DND-41 (cell line): ENCODE data around the gene NPIPB6.

Experiments used
- ATAC-seq: fragments of 200-7000 bp; cut with Tn5 transposase; 3 replicates; pipeline ENCODE4 v1.9.1; 2021; ENCODE audit warnings: low read depth; ENCODE audit not compliant: insufficient read depth
- DNase-seq: peaks from one replicate; pipeline ENCODE4 v3.0.0-alpha.2; 2020
- H2AFZ ChIP-seq: 2 replicates; pipeline ENCODE4 v1.6.0; 2012; ENCODE audit warnings: low read depth, low read length
- H3K27ac ChIP-seq: 2 replicates; pipeline ENCODE4 v1.5.1; 2012; ENCODE audit warnings: low read length, inconsistent platforms
- H3K27me3 ChIP-seq: fragments of 200-600 bp; sonication (generic); 2 replicates; pipeline ENCODE4 v1.6.0; 2012; ENCODE audit warnings: low read length, mild to moderate bottlenecking, inconsistent platforms; ENCODE audit not compliant: insufficient read depth, poor library complexity
- H3K36me3 ChIP-seq: 2 replicates; pipeline ENCODE4 v1.5.1; 2012; ENCODE audit warnings: low read length, inconsistent platforms; ENCODE audit not compliant: insufficient read depth
- H3K4me1 ChIP-seq: 2 replicates; pipeline ENCODE4 v1.5.1; 2012; ENCODE audit warnings: mild to moderate bottlenecking, low read length; ENCODE audit not compliant: insufficient read depth
- H3K4me2 ChIP-seq: 2 replicates; pipeline ENCODE4 v1.6.0; 2012; ENCODE audit warnings: mild to moderate bottlenecking, moderate library complexity, low read length, inconsistent platforms; ENCODE audit not compliant: insufficient read depth
- H3K4me3 ChIP-seq, 2 experiments: fragments of 200-600 bp in 1 of 2; shearing (Covaris generic) in 1 of 2; 2 replicates each; pipeline ENCODE4 v1.5.1; 2012 to 2016; ENCODE audit warnings: inconsistent platforms in 2 of 2, low read length in 2 of 2, mild to moderate bottlenecking in 2 of 2, low read depth in 1 of 2, moderate library complexity in 1 of 2
- H3K79me2 ChIP-seq: 2 replicates; pipeline ENCODE4 v1.6.0; 2012; ENCODE audit warnings: low read length, inconsistent platforms; ENCODE audit not compliant: insufficient read depth
- H3K9ac ChIP-seq: 2 replicates; pipeline ENCODE4 v1.6.0; 2012; ENCODE audit warnings: low read depth, mild to moderate bottlenecking, inconsistent platforms, low read length, moderate library complexity
- H3K9me3 ChIP-seq: 2 replicates; pipeline ENCODE4 v1.5.1; 2012; ENCODE audit warnings: low read length, moderate library complexity, mild to moderate bottlenecking, inconsistent platforms; ENCODE audit not compliant: insufficient read depth, severe bottlenecking
- H4K20me1 ChIP-seq: 2 replicates; pipeline ENCODE4 v1.6.0; 2012; ENCODE audit warnings: low read length; ENCODE audit not compliant: insufficient read depth
- EZH2 ChIP-seq: IDR thresholded peaks from 3 replicates; pipeline ENCODE4 v1.6.1; 2012; ENCODE audit warnings: borderline replicate concordance, low read depth, mild to moderate bottlenecking, moderate library complexity, low read length, inconsistent platforms; ENCODE audit not compliant: severe bottlenecking
- TF ChIP-seq, protein P1 (sequence below): IDR thresholded peaks from 2 replicates; pipeline ENCODE4 v1.5.1; 2012; ENCODE audit warnings: borderline replicate concordance, low read length, moderate library complexity, mild to moderate bottlenecking; ENCODE audit not compliant: poor library complexity, severe bottlenecking; ENCODE audit errors: extremely low read depth

NPIPB6 gene

GRCh38 chr16:28313587-28313986 lies 49.7 kb downstream of the NPIPB6 start:
- Histone ChIP-seq H4K20me1 (no peaks in the 10 kb centered on the region; the same call in 1 of the 2 replicates), H3K9ac (no peak overlapping the region), H3K4me3 (no peak overlapping the region), H3K79me2 (no peaks in the 10 kb centered on the region; the same call in 1 of the 2 replicates), H2AFZ (no peak overlapping the region), H3K4me2 (no peak overlapping the region), H3K4me1 (peaks cover 24% of the 10 kb centered on the region), H3K36me3 (peaks cover 13% of the 10 kb centered on the region; the same call in 1 of the 2 replicates), H3K27ac (no peak overlapping the region), H3K9me3 (no peaks in the 10 kb centered on the region), H3K27me3 (no peaks in the 10 kb centered on the region)
- ATAC-seq = no peak
- TF ChIP-seq EZH2 = no peak
- TF ChIP-seq, protein P1, sequence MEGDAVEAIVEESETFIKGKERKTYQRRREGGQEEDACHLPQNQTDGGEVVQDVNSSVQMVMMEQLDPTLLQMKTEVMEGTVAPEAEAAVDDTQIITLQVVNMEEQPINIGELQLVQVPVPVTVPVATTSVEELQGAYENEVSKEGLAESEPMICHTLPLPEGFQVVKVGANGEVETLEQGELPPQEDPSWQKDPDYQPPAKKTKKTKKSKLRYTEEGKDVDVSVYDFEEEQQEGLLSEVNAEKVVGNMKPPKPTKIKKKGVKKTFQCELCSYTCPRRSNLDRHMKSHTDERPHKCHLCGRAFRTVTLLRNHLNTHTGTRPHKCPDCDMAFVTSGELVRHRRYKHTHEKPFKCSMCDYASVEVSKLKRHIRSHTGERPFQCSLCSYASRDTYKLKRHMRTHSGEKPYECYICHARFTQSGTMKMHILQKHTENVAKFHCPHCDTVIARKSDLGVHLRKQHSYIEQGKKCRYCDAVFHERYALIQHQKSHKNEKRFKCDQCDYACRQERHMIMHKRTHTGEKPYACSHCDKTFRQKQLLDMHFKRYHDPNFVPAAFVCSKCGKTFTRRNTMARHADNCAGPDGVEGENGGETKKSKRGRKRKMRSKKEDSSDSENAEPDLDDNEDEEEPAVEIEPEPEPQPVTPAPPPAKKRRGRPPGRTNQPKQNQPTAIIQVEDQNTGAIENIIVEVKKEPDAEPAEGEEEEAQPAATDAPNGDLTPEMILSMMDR = no peak
- no peak for DNase-seq

GRCh38 chr16:28312327-28312726 lies 51.0 kb downstream of the NPIPB6 start:
- H4K20me1 ChIP-seq = no peaks in the 10 kb centered on the region
- H3K9me3 ChIP-seq = no peaks in the 10 kb centered on the region
- no peak overlapping the region for H3K27ac ChIP-seq
- ATAC-seq = no peak
- no peaks in the 10 kb centered on the region; the same call in 1 of the 2 replicates for H3K79me2 ChIP-seq
- no peak overlapping the region for H3K9ac ChIP-seq
- H3K36me3 ChIP-seq = peaks cover 6% of the 10 kb centered on the region; the same call in 1 of the 2 replicates
- TF ChIP-seq, protein P1 = no peak
- no peak for TF ChIP-seq EZH2
- H2AFZ ChIP-seq = no peak overlapping the region
- peaks cover 27% of the 10 kb centered on the region for H3K4me1 ChIP-seq
- no peak for DNase-seq
- H3K4me3 ChIP-seq = no peak overlapping the region
- no peaks in the 10 kb centered on the region for H3K27me3 ChIP-seq
- no peak overlapping the region for H3K4me2 ChIP-seq

GRCh38 chr16:28311913-28312312 lies 51.4 kb downstream of the NPIPB6 start:
- no peaks in the 10 kb centered on the region for H3K27me3 ChIP-seq
- DNase-seq (no peak), ATAC-seq (no peak)
- no peaks in the 10 kb centered on the region; the same call in 1 of the 2 replicates for H3K79me2 ChIP-seq
- H3K4me2 ChIP-seq = no peak overlapping the region
- no peaks in the 10 kb centered on the region for H3K9me3 ChIP-seq
- peaks cover 27% of the 10 kb centered on the region for H3K4me1 ChIP-seq
- no peaks in the 10 kb centered on the region for H4K20me1 ChIP-seq
- no peak overlapping the region for H3K27ac ChIP-seq
- no peak overlapping the region for H3K4me3 ChIP-seq
- no peak for TF ChIP-seq EZH2
- TF ChIP-seq, protein P1 = no peak
- no peak overlapping the region for H3K9ac ChIP-seq
- no peak overlapping the region for H2AFZ ChIP-seq
- H3K36me3 ChIP-seq = peaks cover 6% of the 10 kb centered on the region; the same call in 1 of the 2 replicates

- Histone ChIP-seq H3K9ac (no peak overlapping the region), H3K9me3 (no peaks in the 10 kb centered on the region), H3K4me1 (peaks cover 27% of the 10 kb centered on the region), H3K4me2 (no peak overlapping the region), H3K4me3 (no peak overlapping the region), H3K27me3 (no peaks in the 10 kb centered on the region), H3K36me3 (peaks cover 6% of the 10 kb centered on the region; the same call in 1 of the 2 replicates), H3K79me2 (no peaks in the 10 kb centered on the region; the same call in 1 of the 2 replicates), H4K20me1 (no peaks in the 10 kb centered on the region), H3K27ac (peak overlapping the region; percentile 87), H2AFZ (no peak overlapping the region)
- ATAC-seq = no peak
- TF ChIP-seq EZH2 = no peak
- TF ChIP-seq, protein P1 = no peak
- no peak for DNase-seq
Measured at GRCh38 chr16:28311413-28311812, 51.9 kb downstream of the NPIPB6 start.
